AG08395 (cell line): ENCODE data around the gene ENG.
A peak's percentile ranks its signal among the peaks of the same experiment; 100 is the strongest.

Source experiments
- DNase-seq: peaks from one replicate; pipeline ENCODE4 v3.0.0; 2012; ENCODE audit warnings: mixed read lengths, low spot score

The ENG gene

DNA sequence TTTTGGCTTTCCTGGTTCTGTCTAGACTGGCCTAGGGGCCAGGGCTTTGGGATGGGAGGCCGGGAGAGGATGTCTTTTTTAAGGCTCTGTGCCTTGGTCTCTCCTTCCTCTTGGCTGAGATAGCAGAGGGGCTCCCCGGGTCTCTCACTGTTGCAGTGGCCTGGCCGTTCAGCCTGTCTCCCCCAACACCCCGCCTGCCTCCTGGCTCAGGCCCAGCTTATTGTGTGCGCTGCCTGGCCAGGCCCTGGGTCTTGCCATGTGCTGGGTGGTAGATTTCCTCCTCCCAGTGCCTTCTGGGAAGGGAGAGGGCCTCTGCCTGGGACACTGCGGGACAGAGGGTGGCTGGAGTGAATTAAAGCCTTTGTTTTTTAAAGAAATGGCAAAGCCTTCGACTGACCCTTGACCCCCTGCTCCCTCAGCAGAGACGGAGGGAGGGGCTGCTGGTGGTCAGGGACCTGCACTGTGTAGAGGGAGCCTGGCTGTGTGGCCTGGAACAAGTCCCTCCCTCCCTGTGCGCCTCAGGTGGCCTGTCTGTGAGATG is 40.7 kb downstream of the ENG start:
- no peak for DNase-seq

DNA sequence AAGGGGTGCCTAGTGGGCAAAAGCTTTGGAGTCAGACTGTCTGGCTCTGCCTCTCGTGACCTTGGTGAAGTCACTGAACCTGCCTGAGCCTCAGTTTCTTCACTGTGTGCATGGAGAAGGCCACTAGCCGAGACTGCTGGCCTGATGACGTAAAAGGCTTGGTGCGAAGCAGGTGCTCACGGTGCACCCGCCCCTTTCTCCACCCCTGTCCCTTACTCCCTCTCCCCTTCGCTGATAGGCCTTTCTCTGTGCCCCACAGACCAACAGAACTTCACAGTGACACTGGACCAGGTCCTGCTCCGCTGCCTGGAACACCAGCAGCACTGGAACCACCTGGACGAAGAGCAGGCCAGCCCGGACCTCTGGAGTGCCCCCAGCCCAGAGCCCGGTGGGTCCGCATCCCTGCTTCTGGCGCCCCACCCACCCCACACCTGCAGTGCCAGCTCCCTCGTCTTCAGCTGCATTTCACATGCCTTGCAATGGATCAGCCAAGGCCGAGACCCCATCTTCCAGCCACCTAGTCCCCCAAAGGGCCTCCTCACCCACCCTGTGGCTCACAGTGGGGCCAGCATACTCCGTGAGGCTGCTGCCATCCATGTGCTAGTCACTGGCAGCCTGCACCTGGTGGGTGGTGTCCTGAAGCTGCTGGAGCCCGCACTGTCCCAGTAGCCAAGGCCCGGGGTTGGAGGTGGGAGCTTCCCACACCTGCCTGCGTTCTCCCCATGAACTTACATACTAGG is 41.4 kb downstream of the ENG start:
- DNase-seq, result no peak

DNA sequence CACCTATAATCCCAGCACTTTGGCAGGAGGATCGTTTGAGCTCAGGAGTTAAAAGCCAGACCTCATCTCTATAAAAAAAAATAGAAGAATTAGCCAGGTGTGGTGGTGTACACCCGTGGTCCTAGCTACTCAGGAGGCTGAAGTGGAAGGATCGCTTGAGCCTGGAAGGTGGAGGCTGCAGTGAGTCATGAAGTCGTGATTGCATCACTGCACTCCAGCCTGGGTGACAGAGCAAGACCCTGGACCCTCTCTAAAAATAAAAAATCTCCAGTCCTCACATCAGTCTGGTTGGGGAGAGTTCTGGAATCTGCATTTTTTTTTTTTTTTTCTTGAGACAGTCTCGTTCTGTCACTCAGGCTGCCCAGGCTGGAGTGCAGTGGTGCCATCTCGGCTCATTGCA is 42.4 kb downstream of the ENG start:
- no peak for DNase-seq

DNA sequence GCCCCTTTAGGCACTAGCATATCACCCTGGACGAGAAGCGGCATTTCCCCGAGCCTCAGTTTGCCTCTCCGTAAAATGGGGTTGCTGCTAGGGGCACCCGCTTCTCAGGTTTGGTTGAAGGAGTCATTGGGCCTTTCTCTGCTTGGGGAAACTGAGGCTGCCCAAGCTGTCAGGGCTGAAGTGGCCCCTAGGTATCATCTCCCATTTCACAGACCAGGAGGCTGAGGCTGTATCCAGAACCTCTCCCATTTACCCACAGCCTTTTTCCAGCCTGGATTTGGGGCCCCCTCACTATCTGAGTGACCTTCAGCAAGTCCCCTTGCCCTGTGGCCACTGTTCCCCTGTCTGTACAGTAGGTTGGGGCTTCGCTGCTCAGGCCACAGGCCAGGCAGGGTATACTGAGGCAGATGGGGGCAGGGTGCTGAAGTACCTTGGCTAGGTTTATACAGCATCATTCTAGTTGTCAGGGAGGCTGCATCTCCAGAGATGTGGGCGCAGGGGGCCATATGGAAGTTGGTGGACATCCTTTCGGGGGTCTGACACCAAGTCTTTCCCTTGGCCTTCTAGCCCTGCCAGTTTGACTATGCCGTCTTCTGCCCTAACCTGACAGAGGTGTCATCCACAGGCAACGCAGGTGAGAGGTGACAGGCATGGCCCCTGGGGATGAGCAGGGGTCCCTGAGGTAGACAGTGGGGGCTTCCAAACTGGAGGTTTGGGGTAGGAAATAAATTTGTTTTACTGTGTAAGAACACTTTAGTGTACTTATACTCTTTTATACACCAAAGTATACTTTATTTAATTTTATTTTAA is 43.9 kb downstream of the ENG start:
- no peak for DNase-seq

DNA sequence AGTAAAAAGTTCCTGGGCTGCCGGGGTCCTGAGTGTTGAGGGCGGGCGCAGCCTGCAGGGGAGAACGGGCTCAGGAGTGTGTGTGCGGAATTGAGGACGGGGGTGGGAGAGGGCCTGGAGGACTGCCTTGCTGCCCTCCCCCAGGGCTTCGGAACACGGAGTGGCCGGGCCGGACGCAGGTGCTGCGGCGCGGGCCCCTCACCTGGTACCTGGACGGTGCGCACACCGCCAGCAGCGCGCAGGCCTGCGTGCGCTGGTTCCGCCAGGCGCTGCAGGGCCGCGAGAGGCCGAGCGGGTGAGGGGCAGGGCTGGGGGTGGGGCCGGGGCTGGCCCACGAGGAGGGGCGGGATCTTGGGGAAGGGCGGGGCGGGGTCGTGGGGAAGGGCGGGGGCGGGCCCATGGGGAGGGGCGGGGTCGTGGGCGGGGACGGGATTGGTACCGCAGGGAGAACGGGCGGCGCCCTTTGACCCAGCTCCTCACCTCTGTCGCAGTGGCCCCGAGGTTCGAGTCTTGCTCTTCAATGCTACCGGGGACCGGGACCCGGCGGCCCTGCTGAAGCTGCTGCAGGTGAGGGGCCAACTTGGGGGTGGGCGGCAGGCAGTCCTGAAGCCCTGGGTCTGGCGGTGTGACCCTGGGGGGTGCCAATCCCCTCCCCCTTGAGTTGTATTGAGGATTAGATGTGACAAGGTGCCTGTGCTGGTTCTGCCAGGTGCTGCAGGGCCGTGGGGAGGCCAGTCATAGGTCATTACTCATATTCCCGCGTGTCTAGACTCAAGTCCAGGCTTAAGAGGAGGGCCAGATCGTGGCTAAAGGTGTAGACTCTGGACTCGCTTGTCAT is 44.7 kb downstream of the ENG start:
- DNase-seq, result peak; percentile 47

DNA sequence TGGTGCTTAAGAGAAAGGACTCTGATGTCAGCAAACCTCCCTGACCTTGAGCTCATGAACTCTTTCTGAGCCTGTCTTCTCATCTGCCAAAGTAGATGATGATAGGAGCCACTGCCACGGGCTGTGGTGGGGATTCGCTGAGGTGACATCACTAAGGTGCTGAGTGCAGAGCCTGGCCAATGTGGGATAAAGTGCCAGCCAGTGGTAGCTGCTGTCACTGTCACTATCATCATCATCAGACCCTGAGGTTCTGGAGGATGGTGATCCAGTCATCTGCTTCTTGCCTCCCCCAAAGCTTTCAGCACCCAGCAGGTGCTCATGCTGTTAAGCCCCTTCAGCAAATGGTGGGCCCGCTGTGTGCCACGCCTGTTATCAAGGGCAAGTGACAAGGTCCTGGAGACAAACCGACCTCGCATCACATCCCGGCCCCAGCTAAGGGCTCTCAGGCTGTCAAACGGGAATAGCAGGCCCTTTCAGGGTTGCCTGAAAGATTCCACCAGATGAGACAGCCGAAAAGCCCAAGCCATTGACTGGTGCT is 45.4 kb downstream of the ENG start:
- DNase-seq, result no peak

DNA sequence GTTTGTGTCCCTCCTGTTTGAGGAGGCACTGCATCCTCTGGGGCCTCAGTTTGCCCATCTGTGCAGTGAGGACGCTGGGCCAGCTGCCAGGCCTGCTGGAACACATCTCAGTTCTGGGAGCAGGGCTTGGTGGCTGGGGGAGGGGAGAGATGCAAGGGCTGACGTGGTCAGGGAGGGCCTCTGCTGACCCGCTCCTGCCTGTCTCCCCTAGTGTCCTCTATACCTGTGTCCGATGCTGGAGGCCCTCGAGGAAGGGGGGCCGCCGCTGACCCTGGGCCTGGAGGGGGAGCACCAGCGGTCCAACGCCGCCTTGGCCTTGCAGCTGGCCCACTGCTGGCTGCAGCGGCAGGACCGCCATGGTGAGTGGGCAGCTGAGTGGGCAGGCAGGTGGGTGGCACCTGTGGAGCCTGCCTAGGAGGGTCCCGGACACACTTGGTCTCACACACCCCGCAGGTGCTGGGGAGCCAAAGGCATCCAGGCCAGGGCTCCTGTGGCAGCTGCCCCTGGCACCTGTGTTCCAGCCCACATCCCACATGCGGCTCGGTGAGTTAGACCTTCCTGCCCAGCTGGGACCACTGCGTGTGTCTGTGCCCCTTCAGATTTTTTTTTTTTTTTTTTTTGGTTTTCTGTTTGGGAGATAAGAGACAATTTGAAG is 46.0 kb downstream of the ENG start:
- no peak for DNase-seq

DNA sequence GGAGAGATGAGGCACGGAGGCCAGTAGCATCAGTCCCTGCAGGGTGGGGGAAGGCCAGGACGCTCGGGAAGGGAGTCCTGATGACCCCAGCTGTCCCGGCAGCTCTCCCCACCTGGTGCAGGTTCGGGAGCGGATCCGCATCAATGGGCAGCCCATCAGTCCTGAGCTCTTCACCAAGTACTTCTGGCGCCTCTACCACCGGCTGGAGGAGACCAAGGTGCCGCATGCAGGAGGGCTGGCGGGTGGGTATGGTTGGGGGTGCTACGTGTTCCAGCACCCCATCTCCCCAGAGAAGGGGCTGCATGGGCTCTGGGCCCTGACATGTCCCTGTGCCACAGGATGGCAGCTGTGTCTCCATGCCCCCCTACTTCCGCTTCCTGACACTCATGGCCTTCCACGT is 47.6 kb downstream of the ENG start:
- DNase-seq, result no peak

DNA sequence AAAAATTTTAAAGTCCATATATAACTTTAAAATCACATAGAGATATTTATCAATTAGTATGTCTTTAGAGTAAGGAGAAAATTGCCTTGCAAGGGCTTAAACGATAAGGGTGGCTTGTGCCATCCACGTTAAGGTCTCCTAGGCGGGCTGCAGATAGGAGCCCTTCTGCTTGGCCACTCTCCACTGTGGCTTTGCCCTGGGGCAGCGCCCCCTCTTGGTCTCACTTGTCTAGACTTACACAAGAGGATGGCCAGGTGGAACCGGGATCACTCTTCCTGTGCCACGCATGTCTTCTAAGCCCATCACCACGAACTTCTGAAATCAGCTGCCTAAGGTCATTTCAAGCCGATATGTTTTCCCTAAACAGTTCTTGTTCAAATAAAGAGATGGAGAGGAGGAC is 48.8 kb downstream of the ENG start:
- DNase-seq, result no peak

DNA sequence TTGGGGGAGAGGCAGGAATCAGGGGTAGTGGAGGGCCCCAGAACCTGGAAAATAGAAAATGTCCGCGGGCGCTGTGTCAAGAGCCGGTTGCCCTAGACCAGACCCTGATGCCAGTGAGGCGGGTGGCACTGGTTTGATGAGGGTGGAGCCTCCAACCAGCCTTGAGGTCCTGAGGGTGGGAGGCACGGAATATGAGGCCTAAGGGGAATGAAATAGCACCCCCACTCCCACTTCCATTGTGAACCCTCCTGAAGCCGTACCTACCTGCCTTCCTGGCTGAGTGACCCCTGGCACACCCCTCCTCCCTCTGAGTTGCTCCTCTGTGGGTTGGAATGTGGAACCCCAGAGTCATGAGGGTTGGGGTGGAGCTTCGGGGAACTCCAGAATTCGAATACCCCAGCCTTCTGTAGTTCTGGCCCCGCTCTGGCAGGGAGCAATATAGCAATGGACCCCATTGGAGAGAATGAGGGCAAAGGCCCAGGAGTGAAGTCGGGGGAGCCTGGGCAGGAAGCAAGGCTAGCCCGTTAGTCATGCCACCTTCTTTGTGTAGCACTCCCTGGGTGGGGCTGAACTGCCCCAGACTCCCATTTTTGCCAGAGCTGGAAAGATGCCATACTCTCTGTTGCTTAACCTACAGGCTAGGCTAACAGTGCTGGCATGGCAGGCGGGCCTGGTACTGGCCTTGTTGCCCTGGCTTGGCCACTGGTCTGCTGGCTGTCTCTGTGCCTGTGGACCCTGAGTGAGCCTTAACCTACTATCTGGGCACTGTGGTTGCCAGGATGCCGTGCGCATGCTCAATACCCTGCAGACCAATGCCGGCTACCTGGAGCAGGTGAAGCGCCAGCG is 50.7 kb downstream of the ENG start:
- DNase-seq, result peak; percentile 63

DNA sequence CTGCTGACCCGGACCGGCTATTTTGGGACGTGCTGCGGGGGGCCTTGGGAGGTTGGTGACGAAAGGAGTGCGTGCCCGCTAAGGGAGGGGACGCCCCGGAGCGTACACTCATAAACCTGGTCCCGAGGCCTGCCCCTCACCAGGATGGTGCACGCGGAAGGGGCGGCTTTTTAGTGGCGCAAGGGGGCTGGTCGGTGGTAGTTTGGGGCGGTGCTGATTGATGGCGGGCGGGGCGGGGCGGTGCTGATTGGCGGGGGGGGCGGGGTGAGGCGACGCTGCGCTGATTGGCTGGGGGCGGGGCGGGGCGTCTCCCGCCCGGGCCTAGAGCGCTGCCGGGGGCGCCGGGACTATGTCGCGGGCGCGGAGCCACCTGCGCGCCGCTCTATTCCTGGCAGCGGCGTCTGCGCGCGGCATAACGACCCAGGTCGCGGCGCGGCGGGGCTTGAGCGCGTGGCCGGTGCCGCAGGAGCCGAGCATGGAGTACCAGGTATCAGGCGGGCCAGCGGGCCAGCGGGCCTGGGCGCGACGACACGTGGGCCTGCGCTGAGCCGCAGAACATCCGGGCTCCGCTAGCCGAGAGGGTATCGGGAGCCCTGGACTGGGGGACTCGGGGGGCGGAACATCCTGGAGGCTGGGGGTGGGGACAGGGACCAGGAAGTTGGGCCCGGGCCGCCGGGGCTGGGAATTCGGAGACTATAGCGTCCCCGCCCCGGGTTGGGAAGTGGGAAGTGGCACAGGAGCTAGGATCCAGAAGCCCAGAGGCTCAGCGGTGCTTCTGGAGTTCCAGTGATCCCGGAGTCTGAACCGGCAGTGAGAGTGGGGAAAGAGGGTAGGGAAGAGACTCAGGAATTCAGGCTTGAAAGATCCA is 51.6 kb downstream of the ENG start, which contains the start of gene FPGS:
Gene FPGS, plus strand, starts transcription at position 307 of the 868 bp plus-strand sequence. Its CDS starts 43 bp downstream, at position 350.
- peak; percentile 96 for DNase-seq

DNA sequence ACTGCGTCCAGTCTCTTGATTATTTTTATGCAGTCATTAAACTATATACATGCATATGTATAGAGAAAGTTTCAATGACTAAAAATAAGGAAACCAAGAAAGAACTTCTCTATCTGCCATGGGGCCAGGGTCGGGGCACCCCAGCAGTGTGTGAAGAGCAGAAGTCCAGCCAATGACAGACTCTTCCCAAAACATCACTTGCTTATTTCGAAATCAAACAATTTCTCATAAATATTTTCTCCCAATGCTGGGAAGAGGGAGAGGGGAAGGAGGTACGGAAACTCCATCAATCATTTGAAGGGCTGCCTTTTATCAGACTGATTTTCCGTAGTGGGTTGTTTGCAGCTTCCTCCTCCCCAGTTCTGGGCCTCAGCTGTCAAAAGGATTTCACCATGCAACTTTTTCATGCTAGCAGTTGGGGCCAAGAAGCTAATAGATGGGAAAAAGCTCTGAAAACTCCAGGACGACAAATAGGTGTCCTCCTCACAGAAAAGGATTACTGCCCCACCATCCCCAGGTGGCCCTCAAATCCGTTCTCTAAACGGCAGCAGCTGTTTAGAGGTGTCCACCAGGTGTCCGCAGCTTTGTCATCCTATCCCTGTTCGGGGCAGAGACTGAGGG is 52.4 kb downstream of the ENG start:
- no peak for DNase-seq

DNA sequence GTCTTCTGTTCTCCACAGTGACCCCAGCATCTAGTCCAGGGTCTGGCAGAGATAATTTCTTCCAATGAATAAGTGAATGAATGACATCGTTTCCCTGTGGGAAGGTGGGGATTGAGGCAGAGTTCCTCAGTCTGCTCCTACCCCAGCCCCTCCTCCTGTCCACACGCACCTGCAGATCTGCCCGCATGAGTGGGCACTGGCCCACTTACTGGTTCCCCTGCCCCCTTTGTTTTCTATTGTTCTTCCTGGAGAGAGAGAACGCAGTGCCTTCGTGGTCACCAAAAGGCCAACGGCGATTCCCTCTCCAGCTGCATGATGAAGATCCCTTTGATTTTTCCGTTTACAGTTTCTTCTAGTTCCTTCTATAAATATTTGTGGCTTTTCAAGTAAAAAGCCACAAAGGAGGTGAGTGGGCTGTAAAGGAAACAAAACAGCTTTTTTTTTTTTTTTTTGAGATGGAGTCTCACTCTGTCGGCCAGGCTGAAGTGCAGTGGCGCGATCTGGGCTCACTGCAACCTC is 57.5 kb downstream of the ENG start:
- no peak for DNase-seq

DNA sequence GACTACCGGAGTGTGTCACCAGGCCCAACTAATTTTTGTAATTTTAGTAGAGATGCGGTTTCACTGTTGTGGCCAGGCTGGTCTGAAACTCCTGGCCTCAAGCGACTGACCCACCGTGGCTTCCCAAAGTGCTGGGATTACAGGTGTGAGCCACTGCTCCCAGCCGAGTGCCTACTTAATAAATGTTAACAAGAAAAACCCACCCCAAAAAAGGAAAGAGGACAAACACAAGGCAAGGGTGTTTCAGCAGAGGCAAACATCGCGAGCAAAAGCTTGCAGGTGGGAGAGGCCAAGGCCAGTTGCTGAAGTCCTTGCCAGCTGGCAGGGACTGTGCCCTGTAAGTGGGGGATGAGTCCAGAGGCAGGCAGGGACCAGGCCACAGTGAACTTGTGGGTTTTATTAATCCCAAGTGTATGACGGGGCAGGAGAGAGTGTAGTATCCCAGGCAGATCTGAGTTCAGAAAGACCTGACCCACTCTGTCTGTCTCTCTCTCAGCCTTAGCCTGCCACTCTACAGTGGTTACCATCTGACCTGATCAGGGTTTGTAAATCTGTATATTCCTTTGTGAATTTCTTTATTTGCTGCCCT is 58.1 kb downstream of the ENG start:
- peak; percentile 21 for DNase-seq

DNA sequence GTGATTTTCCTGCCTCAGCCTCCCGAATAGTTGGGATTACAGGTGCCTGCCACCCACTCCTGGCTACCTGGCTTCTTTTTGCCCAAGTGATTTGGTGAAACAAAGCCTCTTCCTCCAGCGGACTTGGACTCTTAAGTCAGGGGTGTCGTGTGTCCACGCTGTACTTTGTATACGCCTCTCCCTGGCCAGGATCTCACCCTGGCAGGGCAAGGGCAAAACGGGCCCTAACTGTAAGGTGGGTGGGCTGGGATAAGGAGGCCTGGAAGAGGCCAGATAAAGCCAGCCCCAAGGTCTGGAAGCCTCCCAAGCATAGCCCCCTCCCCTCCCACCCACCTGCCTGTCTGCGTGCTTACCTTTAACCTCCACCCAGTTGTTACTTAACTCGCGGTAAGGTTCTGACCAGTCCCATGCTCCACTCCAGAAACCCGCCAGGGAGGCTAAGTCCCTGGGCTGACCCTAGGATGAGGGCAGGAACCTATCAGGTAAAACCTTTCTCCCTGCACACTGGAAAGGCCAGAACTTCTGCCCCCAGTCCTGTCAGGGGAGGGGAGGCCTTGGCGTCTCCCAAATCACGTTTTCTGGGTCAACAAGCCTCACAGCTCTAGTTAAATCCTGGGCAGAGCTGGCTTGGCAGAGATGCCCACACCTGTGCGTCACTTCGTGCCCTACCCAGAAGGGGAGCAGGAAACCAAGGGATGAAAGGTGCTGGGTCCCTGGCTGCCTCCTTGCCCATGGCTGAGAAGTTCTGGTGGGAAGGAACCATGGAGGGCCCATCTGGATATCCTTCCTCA is 60.3 kb downstream of the ENG start:
- no peak for DNase-seq

DNA sequence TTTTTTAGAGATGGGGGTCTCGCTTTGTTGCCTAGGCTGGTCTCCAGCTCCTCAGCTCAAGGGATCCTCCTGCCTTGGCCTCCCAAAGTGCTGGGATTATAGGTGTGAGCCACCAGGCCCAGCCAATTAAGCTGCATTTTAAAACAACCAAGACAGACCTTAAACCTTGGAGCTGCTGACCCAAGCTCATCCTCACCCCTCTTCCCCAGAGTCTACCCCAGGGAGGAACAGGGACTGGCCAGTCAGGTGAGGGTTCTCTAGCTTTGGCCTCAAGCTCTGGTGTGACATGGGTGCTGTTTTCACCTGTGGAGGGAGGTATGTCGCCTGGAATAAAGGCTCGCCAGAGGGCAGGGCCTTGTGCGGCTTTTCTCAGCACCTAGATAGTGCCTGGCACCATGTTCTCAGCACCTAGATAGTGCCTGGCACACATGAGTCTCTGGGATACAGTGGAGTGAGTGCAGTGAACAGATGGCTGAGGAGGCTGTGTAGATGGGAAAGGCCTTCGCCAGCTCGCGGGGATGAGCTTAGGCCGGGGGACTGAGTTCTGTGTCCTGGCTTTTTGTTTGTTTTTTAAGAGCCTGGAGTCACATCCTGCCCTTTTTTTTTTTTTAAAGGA is 61.3 kb downstream of the ENG start:
- DNase-seq, result no peak

DNA sequence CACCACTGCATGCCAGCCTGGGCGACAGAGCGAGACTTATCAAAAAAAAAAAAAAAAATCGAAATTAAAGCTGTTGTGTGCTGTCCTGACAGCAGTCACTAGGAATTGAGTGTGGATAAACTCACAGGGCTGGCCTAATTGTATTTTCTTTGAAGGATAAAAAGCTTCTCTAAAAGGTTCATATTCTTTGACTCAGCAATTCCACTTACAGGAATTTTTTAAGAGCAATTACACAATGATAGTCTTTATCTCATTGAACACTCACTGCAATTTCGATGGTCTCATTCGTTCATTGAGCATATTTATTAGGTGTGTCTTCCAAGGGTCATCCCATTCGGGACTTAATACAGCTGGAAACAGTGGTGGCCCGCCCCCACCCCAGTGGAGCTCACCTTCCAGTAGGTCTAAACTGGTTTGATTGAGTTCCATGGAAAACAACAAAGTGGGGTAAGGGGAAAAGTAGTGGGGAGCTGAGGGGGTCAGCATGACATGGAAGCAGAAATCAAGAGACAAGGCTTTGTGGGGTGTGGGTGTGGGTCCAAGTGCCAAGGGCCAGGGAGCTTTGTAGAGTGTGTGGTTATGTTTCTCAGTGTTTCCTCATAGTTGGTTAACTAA is 61.9 kb downstream of the ENG start:
- no peak for DNase-seq
